Liver (tissue), 9 donors: ENCODE results near the gene ETFBKMT. TPM values are rescaled to one million over a fixed set of nuclear protein-coding genes. Genes with fewer than 3 reads are reported as not detected.

ENCODE experiments used
- DNase-seq: peaks from one replicate; pipeline ENCODE4 v3.0.0-alpha.2; 2017; ENCODE audit warnings: low spot score
- H3K27ac ChIP-seq, 2 donors: one replicate each; pipeline ENCODE4 v1.7.0; 2013; ENCODE audit warnings: inconsistent platforms in 2 of 2, low read length in 2 of 2, control low read depth in 1 of 2, low read depth in 1 of 2, mild to moderate bottlenecking in 1 of 2
- H3K27me3 ChIP-seq, 4 donors: one replicate each; pipeline versions ENCODE4 v1.6.1 to v1.7.0; 2013; ENCODE audit warnings: low read length in 3 of 4, inconsistent platforms in 1 of 4, mild to moderate bottlenecking in 1 of 4, moderate library complexity in 1 of 4; ENCODE audit not compliant: control insufficient read depth in 4 of 4, insufficient read depth in 4 of 4
- H3K36me3 ChIP-seq, 4 donors: one replicate each; pipeline versions ENCODE4 v1.6.1 to v1.7.0; 2013; ENCODE audit warnings: low read length in 3 of 4, mild to moderate bottlenecking in 3 of 4, low read depth in 1 of 4, moderate library complexity in 1 of 4; ENCODE audit not compliant: control insufficient read depth in 4 of 4, insufficient read depth in 3 of 4
- H3K4me1 ChIP-seq, 4 donors: one replicate each; pipeline versions ENCODE4 v1.6.1 to v1.7.0; 2013; ENCODE audit warnings: low read length in 3 of 4, mild to moderate bottlenecking in 3 of 4, moderate library complexity in 1 of 4; ENCODE audit not compliant: control insufficient read depth in 4 of 4, insufficient read depth in 4 of 4
- H3K4me3 ChIP-seq, 3 donors: one replicate each; pipeline versions ENCODE4 v1.6.1 to v1.7.0; 2013; ENCODE audit warnings: low read length in 3 of 3, control low read depth in 1 of 3, low read depth in 1 of 3, mild to moderate bottlenecking in 1 of 3
- H3K9ac ChIP-seq, 2 donors: one replicate each; pipeline ENCODE4 v1.7.0; 2013; ENCODE audit warnings: low read length in 2 of 2, mild to moderate bottlenecking in 2 of 2, moderate library complexity in 2 of 2, control low read depth in 1 of 2, low read depth in 1 of 2
- H3K9me3 ChIP-seq, 4 donors: one replicate each; pipeline versions ENCODE4 v1.6.1 to v1.7.0; 2013; ENCODE audit warnings: low read length in 3 of 4; ENCODE audit not compliant: control insufficient read depth in 4 of 4
- CTCF ChIP-seq: fragments of 150-350 bp; IDR thresholded peaks from 2 replicates; pipeline ENCODE4 v1.5.1; 2017; ENCODE audit warnings: improper control_type of control experiment, low read depth, low read length; ENCODE audit not compliant: missing input control
- EGR1 ChIP-seq, 2 donors: IDR thresholded peaks; 2 replicates each; pipeline ENCODE4 v1.6.1; 2016 to 2018; ENCODE audit warnings: antibody characterized with exemption in 2 of 2, low read depth in 2 of 2
- FOXA1 ChIP-seq: IDR thresholded peaks from 2 replicates; pipeline ENCODE4 v1.6.1; 2016; ENCODE audit warnings: antibody characterized with exemption
- FOXA2 ChIP-seq: IDR thresholded peaks from 2 replicates; pipeline ENCODE4 v1.6.1; 2016; ENCODE audit warnings: antibody characterized with exemption
- GABPA ChIP-seq, 2 donors: IDR thresholded peaks in 1 of 2; conservative IDR thresholded peaks in 1 of 2; 2 replicates each; pipeline ENCODE4 v1.6.1; 2016; ENCODE audit warnings: antibody characterized with exemption in 2 of 2, mild to moderate bottlenecking in 1 of 2, moderate library complexity in 1 of 2
- HNF4A ChIP-seq, 2 donors: conservative IDR thresholded peaks; 2 replicates each; pipeline ENCODE4 v1.6.1; 2016; ENCODE audit warnings: antibody characterized with exemption in 2 of 2, mild to moderate bottlenecking in 2 of 2
- HNF4G ChIP-seq: IDR thresholded peaks from 2 replicates; pipeline ENCODE4 v1.6.1; 2016; ENCODE audit warnings: antibody characterized with exemption
- JUND ChIP-seq, 2 donors: IDR thresholded peaks; 2 replicates each; pipeline ENCODE4 v1.6.1; 2016; ENCODE audit warnings: antibody characterized with exemption in 2 of 2
- MAX ChIP-seq: IDR thresholded peaks from 2 replicates; pipeline ENCODE4 v1.6.1; 2016; ENCODE audit warnings: antibody characterized with exemption
- NR2F2 ChIP-seq: IDR thresholded peaks from 2 replicates; pipeline ENCODE4 v1.6.1; 2016; ENCODE audit warnings: antibody characterized with exemption
- RAD21 ChIP-seq, 2 donors: IDR thresholded peaks; 2 replicates each; pipeline ENCODE4 v1.6.1; 2016; ENCODE audit warnings: antibody characterized with exemption in 2 of 2, mild to moderate bottlenecking in 2 of 2
- REST ChIP-seq: IDR thresholded peaks from 2 replicates; pipeline ENCODE4 v1.6.1; 2016; ENCODE audit warnings: antibody characterized with exemption, mild to moderate bottlenecking
- RXRA ChIP-seq, 2 donors: IDR thresholded peaks; 2 replicates each; pipeline ENCODE4 v1.6.1; 2017 to 2018; ENCODE audit warnings: antibody characterized with exemption in 2 of 2, mild to moderate bottlenecking in 1 of 2
- SP1 ChIP-seq: IDR thresholded peaks from 2 replicates; pipeline ENCODE4 v1.6.1; 2018; ENCODE audit warnings: antibody characterized with exemption, mild to moderate bottlenecking
- TAF1 ChIP-seq: conservative IDR thresholded peaks from 2 replicates; pipeline ENCODE4 v1.6.1; 2016; ENCODE audit warnings: antibody characterized with exemption, mild to moderate bottlenecking
- YY1 ChIP-seq: IDR thresholded peaks from 2 replicates; pipeline ENCODE4 v1.6.1; 2016; ENCODE audit warnings: antibody characterized with exemption, mild to moderate bottlenecking
- WGBS: extraction: QIAGEN DNeasy Blood & Tissue Kit; methylation state at CpG from one replicate; pipeline ENCODE4 v1.1.7; 2013; 5-methylcytosine and 5-hydroxymethylcytosine counted together
- polyA plus RNA-seq, 2 donors: library from polyadenylated mRNA; stranded (reverse) in 1 of 2; unstranded in 1 of 2; fragments of 200-250 nt in 1 of 2; fragments of >200 nt in 1 of 2; fragmentation: Nextera tagmentation in 1 of 2; extraction: Ambion mirVana in 1 of 2; gene quantifications; one replicate each; pipeline versions ENCODE4 v1.2.1 to v1.2.3, GENCODE V29; 2013 to 2015
- total RNA-seq, 2 donors: library from RNA; depleted of rRNA; stranded (reverse); fragments of >200 nt; gene quantifications; one replicate each; pipeline ENCODE4 v1.2.3, GENCODE V29; 2014
- TF ChIP-seq, protein P1 (sequence below): IDR thresholded peaks from 2 replicates; pipeline ENCODE4 v1.6.1; 2016; ENCODE audit warnings: antibody characterized with exemption
- TF ChIP-seq, protein P2 (sequence below): IDR thresholded peaks from 2 replicates; pipeline ENCODE4 v1.6.1; 2016; ENCODE audit warnings: antibody characterized with exemption
- donor health status: healthy.
- donor health status: healthy.
- donor health status: healthy.
- donor health status: healthy.
- donor health status: healthy.

The ETFBKMT gene
- total and polyA plus RNA-seq, 4 donors = 1.9 to 4.8 (median 4.5) TPM

DNA sequence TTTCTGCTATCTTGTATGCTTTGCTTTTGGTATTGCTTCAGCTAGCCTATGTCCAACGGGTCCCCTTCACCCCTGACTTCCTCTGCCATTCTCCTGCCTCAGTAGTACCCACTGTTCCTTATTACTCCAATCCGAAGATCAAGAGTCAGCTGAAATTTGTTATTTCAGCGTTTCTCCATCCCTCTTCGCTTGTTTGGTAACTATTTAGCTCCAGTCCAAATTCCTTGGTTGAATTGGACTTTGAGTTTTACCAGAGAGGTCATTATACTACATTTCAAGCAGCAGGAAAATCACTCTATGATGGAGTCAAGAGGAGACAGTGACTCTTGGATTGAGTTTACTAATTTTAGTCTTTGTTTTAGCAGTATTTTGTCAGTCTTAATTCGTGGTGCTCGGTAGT, 4.5 kb downstream of the ETFBKMT start:
- TF ChIP-seq FOXA1 = peak; percentile 58
- TF ChIP-seq HNF4G = peak; percentile 98
- TF ChIP-seq, protein P1, sequence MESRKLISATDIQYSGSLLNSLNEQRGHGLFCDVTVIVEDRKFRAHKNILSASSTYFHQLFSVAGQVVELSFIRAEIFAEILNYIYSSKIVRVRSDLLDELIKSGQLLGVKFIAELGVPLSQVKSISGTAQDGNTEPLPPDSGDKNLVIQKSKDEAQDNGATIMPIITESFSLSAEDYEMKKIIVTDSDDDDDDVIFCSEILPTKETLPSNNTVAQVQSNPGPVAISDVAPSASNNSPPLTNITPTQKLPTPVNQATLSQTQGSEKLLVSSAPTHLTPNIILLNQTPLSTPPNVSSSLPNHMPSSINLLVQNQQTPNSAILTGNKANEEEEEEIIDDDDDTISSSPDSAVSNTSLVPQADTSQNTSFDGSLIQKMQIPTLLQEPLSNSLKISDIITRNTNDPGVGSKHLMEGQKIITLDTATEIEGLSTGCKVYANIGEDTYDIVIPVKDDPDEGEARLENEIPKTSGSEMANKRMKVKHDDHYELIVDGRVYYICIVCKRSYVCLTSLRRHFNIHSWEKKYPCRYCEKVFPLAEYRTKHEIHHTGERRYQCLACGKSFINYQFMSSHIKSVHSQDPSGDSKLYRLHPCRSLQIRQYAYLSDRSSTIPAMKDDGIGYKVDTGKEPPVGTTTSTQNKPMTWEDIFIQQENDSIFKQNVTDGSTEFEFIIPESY = peak; percentile 68
- TF ChIP-seq RXRA (IDR thresholded peaks at IDR 0.05) = peak; percentile 88 to 93
- TF ChIP-seq GABPA (IDR thresholded peaks at IDR 0.05 in 1 of 2, conservative IDR thresholded peaks at IDR 0.05 in 1 of 2) = no peak
- peak; percentile 41 to 46 for TF ChIP-seq RAD21 (IDR thresholded peaks at IDR 0.05)
- peak in 1 of 2 donors; percentile 75 for TF ChIP-seq JUND (IDR thresholded peaks at IDR 0.05)
- TF ChIP-seq NR2F2 = no peak
- peak; percentile 74 for TF ChIP-seq YY1
- TF ChIP-seq SP1 = peak; percentile 97
- peak; percentile 74 for TF ChIP-seq REST
- no peak for TF ChIP-seq EGR1 (IDR thresholded peaks at IDR 0.05; ENCODE audit: low read depth in 2 of 2)
- TF ChIP-seq CTCF = no peak
- TF ChIP-seq TAF1 = peak; percentile 29
- no peak for TF ChIP-seq FOXA2
- TF ChIP-seq, protein P2, sequence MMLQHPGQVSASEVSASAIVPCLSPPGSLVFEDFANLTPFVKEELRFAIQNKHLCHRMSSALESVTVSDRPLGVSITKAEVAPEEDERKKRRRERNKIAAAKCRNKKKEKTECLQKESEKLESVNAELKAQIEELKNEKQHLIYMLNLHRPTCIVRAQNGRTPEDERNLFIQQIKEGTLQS = no peak
- peak; percentile 99 to 100 for TF ChIP-seq HNF4A (conservative IDR thresholded peaks at IDR 0.05)
- TF ChIP-seq MAX = peak; percentile 51
- Histone ChIP-seq H3K4me3 (peak overlapping the region in 1 of 3 donors; percentile 21), H3K9ac (no peak overlapping the region), H3K9me3 (peaks cover 0 to 5% (median 1%) of the 10 kb centered on the region in 4 donors), H3K4me1 (peaks cover 3 to 27% (median 14%) of the 10 kb centered on the region in 4 donors), H3K27me3 (no peaks in the 10 kb centered on the region), H3K27ac (peak overlapping the region; percentile 42 to 45), H3K36me3 (peaks cover 0 to 7% (median 1%) of the 10 kb centered on the region in 4 donors)
- DNase-seq = no peak
- WGBS = 38% methylated on average over 6 of the region's 6 CpGs
